Measurements from ENCODE around the gene PMP22. TPM values are rescaled to one million over a fixed set of nuclear protein-coding genes. Genes with fewer than 3 reads are reported as not detected.

PMP22 gene
- total RNA-seq, 1 donor from 2014 or later: 4.3 TPM

GRCh38 chr17:15261802-15262290 lies 3.3 kb downstream of the PMP22 start:
- Mint-ChIP-seq H3K4me3 (peak overlapping the region; percentile 92), H3K36me3 (no peaks in the 10 kb centered on the region), H3K9me3 (no peaks in the 10 kb centered on the region), H3K27me3 (ENCODE audit: insufficient read depth, low read depth) (peaks cover 35% of the 10 kb centered on the region), H3K27ac (no peak overlapping the region), H3K4me1 (peaks cover 26% of the 10 kb centered on the region)
- Histone ChIP-seq H3K27ac (no peak overlapping the region), H2AFZ (replicated peaks) (peak overlapping the region; percentile 98), H3K9ac (no peak overlapping the region), H3K79me2 (ENCODE audit: low read depth) (no peaks in the 10 kb centered on the region), H3K4me2 (peak overlapping the region; percentile 80), H3K9me3 (ENCODE audit: low read depth) (no peaks in the 10 kb centered on the region), H3K36me3 (no peaks in the 10 kb centered on the region), H3K4me1 (peaks cover 8% of the 10 kb centered on the region), H4K20me1 (ENCODE audit: low read depth) (peaks cover 3% of the 10 kb centered on the region), H3K4me3 (peak overlapping the region; percentile 57), H3K27me3 (peaks cover 97% of the 10 kb centered on the region), H3F3A (ENCODE audit: low read depth) (peaks cover 30% of the 10 kb centered on the region)
- TF ChIP-seq CTCF (IDR thresholded peaks at IDR 0.05) (no peak), EZH2 (IDR thresholded peaks at IDR 0.05) (no peak), EZH2phosphoT487 (IDR thresholded peaks at IDR 0.05) (peak; percentile 47)
- DNase-seq (ENCODE audit: low spot score): peak; percentile 45

GRCh38 chr17:15261258-15261801 lies 3.8 kb downstream of the PMP22 start:
- H3K27me3 Mint-ChIP-seq (ENCODE audit: insufficient read depth, low read depth): peaks cover 34% of the 10 kb centered on the region
- Histone ChIP-seq H3K9ac (no peak overlapping the region), H3K27me3 (peaks cover 95% of the 10 kb centered on the region), H2AFZ (replicated peaks) (peak overlapping the region; percentile 98), H3K4me1 (peaks cover 8% of the 10 kb centered on the region), H4K20me1 (ENCODE audit: low read depth) (peaks cover 3% of the 10 kb centered on the region), H3K4me3 (peak overlapping the region; percentile 57), H3F3A (ENCODE audit: low read depth) (peaks cover 30% of the 10 kb centered on the region), H3K36me3 (no peaks in the 10 kb centered on the region), H3K27ac (no peak overlapping the region), H3K79me2 (ENCODE audit: low read depth) (no peaks in the 10 kb centered on the region), H3K4me2 (peak overlapping the region; percentile 80), H3K9me3 (ENCODE audit: low read depth) (no peaks in the 10 kb centered on the region)
- peak overlapping the region; percentile 92 for H3K4me3 Mint-ChIP-seq
- no peak overlapping the region for H3K27ac Mint-ChIP-seq
- peak; percentile 85 for DNase-seq (ENCODE audit: low spot score)
- TF ChIP-seq EZH2phosphoT487 (IDR thresholded peaks at IDR 0.05): no peak
- TF ChIP-seq CTCF (IDR thresholded peaks at IDR 0.05): no peak
- TF ChIP-seq EZH2 (IDR thresholded peaks at IDR 0.05): no peak
- peaks cover 29% of the 10 kb centered on the region for H3K4me1 Mint-ChIP-seq
- H3K36me3 Mint-ChIP-seq: peaks cover 1% of the 10 kb centered on the region
- no peaks in the 10 kb centered on the region for H3K9me3 Mint-ChIP-seq

- Mint-ChIP-seq H3K4me1 (peaks cover 29% of the 10 kb centered on the region), H3K27ac (peak overlapping the region; percentile 37)
- no peak overlapping the region for H3K27ac ChIP-seq
Measured at GRCh38 chr17:15260376-15261257, 4.5 kb downstream of the PMP22 start.

More at GRCh38 chr17:15260376-15261257, 4.5 kb downstream of the PMP22 start:
- Mint-ChIP-seq H3K27me3 (ENCODE audit: insufficient read depth, low read depth) (peaks cover 34% of the 10 kb centered on the region), H3K4me3 (peak overlapping the region; percentile 92), H3K9me3 (peaks cover under 1% of the 10 kb centered on the region), H3K36me3 (peaks cover 3% of the 10 kb centered on the region)
- Histone ChIP-seq H3K4me3 (peak overlapping the region; percentile 57), H3K4me2 (peak overlapping the region; percentile 80), H4K20me1 (ENCODE audit: low read depth) (peaks cover 3% of the 10 kb centered on the region), H3K36me3 (no peaks in the 10 kb centered on the region), H3F3A (ENCODE audit: low read depth) (peaks cover 30% of the 10 kb centered on the region), H3K9me3 (ENCODE audit: low read depth) (no peaks in the 10 kb centered on the region), H3K9ac (no peak overlapping the region), H2AFZ (replicated peaks) (peak overlapping the region; percentile 98), H3K27me3 (peaks cover 88% of the 10 kb centered on the region), H3K4me1 (peaks cover 8% of the 10 kb centered on the region), H3K79me2 (ENCODE audit: low read depth) (no peaks in the 10 kb centered on the region)
- peak; percentile 91 for DNase-seq (ENCODE audit: low spot score)
- TF ChIP-seq EZH2phosphoT487 (IDR thresholded peaks at IDR 0.05) (no peak), CTCF (IDR thresholded peaks at IDR 0.05) (peak; percentile 75)

All from neural progenitor cell (in vitro differentiated cells).